SJCRH30 (cell line): Measurements from ENCODE around the gene ABCG5. TPM values are rescaled to one million over a fixed set of nuclear protein-coding genes. Genes with fewer than 3 reads are reported as not detected.

ENCODE experiments used
- DNase-seq, 2 experiments: peaks; one replicate each; pipeline ENCODE4 v3.0.0-alpha.2; 2015 to 2020
- H3K27ac ChIP-seq: fragments of 250-450 bp; sonication (Bioruptor Pico); 2 replicates; pipeline ENCODE4 v1.5.1; 2020; ENCODE audit warnings: mild to moderate bottlenecking, moderate library complexity
- H3K27me3 ChIP-seq: fragments of 250-450 bp; sonication (Bioruptor Pico); 2 replicates; pipeline ENCODE4 v1.5.1; 2020; ENCODE audit warnings: mild to moderate bottlenecking, moderate library complexity
- H3K36me3 ChIP-seq: fragments of 250-450 bp; sonication (Bioruptor Pico); 2 replicates; pipeline ENCODE4 v1.5.1; 2020; ENCODE audit warnings: mild to moderate bottlenecking, moderate library complexity
- H3K4me1 ChIP-seq: fragments of 250-450 bp; sonication (Bioruptor Pico); 2 replicates; pipeline ENCODE4 v1.5.1; 2020; ENCODE audit warnings: mild to moderate bottlenecking, moderate library complexity
- H3K4me3 ChIP-seq: fragments of 250-450 bp; sonication (Bioruptor Pico); 2 replicates; pipeline ENCODE4 v1.5.1; 2020; ENCODE audit warnings: mild to moderate bottlenecking, moderate library complexity
- H3K9me3 ChIP-seq: fragments of 250-450 bp; sonication (Bioruptor Pico); replicated peaks from 2 replicates; pipeline ENCODE4 v1.5.1; 2020; ENCODE audit warnings: mild to moderate bottlenecking, moderate library complexity
- total RNA-seq: library from RNA; depleted of rRNA; stranded (reverse); fragments of >200 nt; shearing (Covaris generic); gene quantifications from 2 replicates; pipeline ENCODE4 v1.2.3, GENCODE V29; 2014; rRNA removed

Gene ABCG5
- total RNA-seq, 1 experiment from 2014 or later = not detected

DNA sequence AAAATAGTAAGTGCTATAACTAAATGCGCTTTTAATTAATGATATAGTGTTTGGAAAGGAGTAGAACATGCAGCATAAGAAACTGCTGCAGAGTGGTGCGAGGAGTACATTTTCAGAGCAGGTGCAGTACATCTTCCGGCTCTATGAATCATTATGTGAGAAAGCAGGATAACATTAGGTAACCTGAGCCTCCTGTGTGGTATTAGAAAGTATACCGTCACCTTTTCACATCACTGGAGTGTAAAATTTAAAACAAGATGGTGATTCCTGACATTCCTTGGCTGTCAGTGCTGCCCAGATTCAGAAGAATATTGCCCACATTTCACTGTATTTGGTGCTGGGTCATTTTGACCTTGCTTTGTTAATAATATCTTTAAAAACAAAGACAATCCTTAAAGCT, 72.6 kb downstream of the ABCG5 start:
- DNase-seq = no peak

DNA sequence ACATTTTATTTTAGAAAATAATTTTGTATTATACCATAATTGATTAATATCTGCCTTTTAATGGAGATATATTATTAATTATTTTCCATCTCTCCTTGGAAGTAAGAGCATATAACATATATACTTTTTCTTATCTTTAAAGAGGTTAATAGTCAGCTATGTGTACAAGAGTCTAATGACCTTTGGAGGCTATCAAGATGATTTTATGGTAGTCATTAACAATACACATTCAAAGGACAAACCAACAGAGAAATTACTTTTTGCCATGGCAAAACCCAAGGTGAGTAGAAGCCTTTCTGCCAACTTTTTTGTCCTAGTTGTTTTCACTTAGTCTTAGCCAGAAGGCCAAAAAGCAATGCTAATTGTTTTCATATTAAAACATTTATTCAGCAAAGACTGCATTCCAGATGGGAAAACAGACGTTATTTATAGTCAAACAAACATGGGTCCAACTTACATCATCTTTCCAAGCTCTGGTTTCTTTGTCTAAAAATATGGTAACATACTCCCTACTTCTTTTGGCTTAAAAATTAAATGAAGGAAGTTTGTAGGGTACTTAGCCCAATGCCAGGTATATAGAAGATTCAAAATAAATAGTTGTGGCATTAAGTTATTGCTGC, 74.4 kb downstream of the ABCG5 start:
- Histone ChIP-seq H3K9me3 (no peaks in the 10 kb centered on the region), H3K36me3 (no peaks in the 10 kb centered on the region), H3K27ac (no peak overlapping the region), H3K4me1 (peaks cover 4% of the 10 kb centered on the region), H3K4me3 (no peak overlapping the region), H3K27me3 (no peaks in the 10 kb centered on the region)
- no peak for DNase-seq

More for the DNA sequence above, 72.6 kb downstream of the ABCG5 start:
- Histone ChIP-seq H3K4me1 (no peaks in the 10 kb centered on the region), H3K27ac (no peak overlapping the region), H3K4me3 (no peak overlapping the region), H3K27me3 (no peaks in the 10 kb centered on the region), H3K36me3 (no peaks in the 10 kb centered on the region), H3K9me3 (no peaks in the 10 kb centered on the region)

DNA sequence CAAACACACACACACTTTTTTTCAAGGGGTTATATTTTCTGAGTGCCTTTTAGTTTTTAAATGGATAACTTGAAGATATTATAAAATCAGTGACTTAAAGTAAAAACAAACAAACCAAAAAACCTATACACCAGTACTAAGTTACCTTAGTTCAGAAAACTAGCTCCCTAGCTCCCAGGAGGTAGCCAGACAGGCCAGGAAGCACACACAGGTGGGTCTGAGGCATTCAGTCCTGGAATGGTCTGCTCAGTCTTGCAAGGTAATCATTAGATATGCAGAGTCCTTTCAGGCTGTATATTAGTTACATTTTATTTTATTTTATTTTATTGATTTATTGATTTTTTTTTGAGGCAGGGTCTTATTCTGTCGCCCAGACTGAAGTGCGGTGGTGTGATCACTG, 75.5 kb downstream of the ABCG5 start:
- no peak overlapping the region for H3K27ac ChIP-seq
- no peaks in the 10 kb centered on the region for H3K9me3 ChIP-seq
- H3K36me3 ChIP-seq = no peaks in the 10 kb centered on the region
- peaks cover 8% of the 10 kb centered on the region for H3K4me1 ChIP-seq
- H3K4me3 ChIP-seq = no peak overlapping the region
- no peaks in the 10 kb centered on the region for H3K27me3 ChIP-seq
- no peak for DNase-seq

Other genes starting within 250 kb of the ABCG5 start
- gene THADA, start 242.8 kb downstream of the ABCG5 start, total RNA-seq = 32.5 and 35.7 TPM in 2 replicates
- 5.4 and 7.1 TPM in 2 replicates for gene PLEKHH2, start 201.6 kb downstream of the ABCG5 start, total RNA-seq
- 3.7 TPM in 2 replicates for gene C1GALT1C1L, start 162.4 kb downstream of the ABCG5 start, total RNA-seq
- gene DYNC2LI1, start 64.8 kb downstream of the ABCG5 start, total RNA-seq = 13.9 and 14.8 TPM in 2 replicates
- 0.04 TPM in 1 of 2 replicates, not detected in the other for gene ABCG8, start 132 bp upstream of the ABCG5 start, total RNA-seq
- 157 and 173 TPM in 2 replicates for gene LRPPRC, start 157.2 kb upstream of the ABCG5 start, total RNA-seq